ENCODE measurements around the gene CCDC28A.

The CCDC28A gene

GRCh38 chr6:138806889-138807288 is 33.3 kb downstream of the CCDC28A start:
- ChIA-PET POLR2A (no interaction called here), CTCF (interaction anchor here (1.1 kb wide), 2 partner anchors 9 to 10 kb away, joined by 4 read pairs; no protein-coding TSS in a partner anchor)
- TF ChIP-seq SUZ12 (IDR thresholded peaks at IDR 0.05): no peak
- no peak for TF ChIP-seq FOXK2 (IDR thresholded peaks at IDR 0.05)
- DNase-seq (ENCODE audit: extremely low spot score): no peak

GRCh38 chr6:138809677-138810076 is 36.1 kb downstream of the CCDC28A start:
- no peak for TF ChIP-seq ZNF384 (IDR thresholded peaks at IDR 0.05)
- TF ChIP-seq LEF1 (IDR thresholded peaks at IDR 0.05; ENCODE audit: borderline replicate concordance): no peak
- TF ChIP-seq SUZ12 (IDR thresholded peaks at IDR 0.05): no peak
- no peak for TF ChIP-seq PKNOX1 (IDR thresholded peaks at IDR 0.05)
- no peak for TF ChIP-seq BHLHE40 (IDR thresholded peaks at IDR 0.05; ENCODE audit: borderline replicate concordance)
- TF ChIP-seq ELF4 (IDR thresholded peaks at IDR 0.05): no peak
- no peak for TF ChIP-seq HDGF (IDR thresholded peaks at IDR 0.05; ENCODE audit: borderline replicate concordance)
- TF ChIP-seq SP1 (IDR thresholded peaks at IDR 0.05): no peak
- TF ChIP-seq ARNT (IDR thresholded peaks at IDR 0.05): no peak
- no peak for TF ChIP-seq FOXM1 (IDR thresholded peaks at IDR 0.05; ENCODE audit: borderline replicate concordance)
- TF ChIP-seq FOXK2 (IDR thresholded peaks at IDR 0.05): no peak
- no peak for TF ChIP-seq NFRKB (IDR thresholded peaks at IDR 0.05)
- TF ChIP-seq CTBP1 (IDR thresholded peaks at IDR 0.05; ENCODE audit: borderline replicate concordance): no peak
- no peak for TF ChIP-seq TARDBP (IDR thresholded peaks at IDR 0.05)
- no peak for TF ChIP-seq FOXA1 (IDR thresholded peaks at IDR 0.05)
- no peak for TF ChIP-seq L3MBTL2 (conservative IDR thresholded peaks at IDR 0.05)
- CTCF ChIA-PET: interaction anchor here (0.5 kb wide), 1 partner anchor 75 kb away, joined by 3 read pairs; no protein-coding TSS in a partner anchor
- POLR2A ChIA-PET: no interaction called here
- no peak for DNase-seq (ENCODE audit: extremely low spot score)

GRCh38 chr6:138811866-138812265 is 38.3 kb downstream of the CCDC28A start:
- TF ChIP-seq FOXM1 (IDR thresholded peaks at IDR 0.05; ENCODE audit: borderline replicate concordance) (no peak), BHLHE40 (IDR thresholded peaks at IDR 0.05; ENCODE audit: borderline replicate concordance) (no peak), HDGF (IDR thresholded peaks at IDR 0.05; ENCODE audit: borderline replicate concordance) (no peak), CTBP1 (IDR thresholded peaks at IDR 0.05; ENCODE audit: borderline replicate concordance) (no peak), ELF4 (IDR thresholded peaks at IDR 0.05) (no peak), L3MBTL2 (conservative IDR thresholded peaks at IDR 0.05) (no peak), PKNOX1 (IDR thresholded peaks at IDR 0.05) (no peak), NFRKB (IDR thresholded peaks at IDR 0.05) (no peak), SP1 (IDR thresholded peaks at IDR 0.05) (no peak), ARNT (IDR thresholded peaks at IDR 0.05) (no peak), TARDBP (IDR thresholded peaks at IDR 0.05) (no peak), LEF1 (IDR thresholded peaks at IDR 0.05; ENCODE audit: borderline replicate concordance) (no peak), FOXK2 (IDR thresholded peaks at IDR 0.05) (no peak), FOXA1 (IDR thresholded peaks at IDR 0.05) (no peak), SUZ12 (IDR thresholded peaks at IDR 0.05) (no peak), ZNF384 (IDR thresholded peaks at IDR 0.05) (no peak)
- CTCF ChIA-PET: no interaction called here
- DNase-seq (ENCODE audit: extremely low spot score): no peak
- POLR2A ChIA-PET: interaction anchor here (1.1 kb wide), 1 partner anchor 38 kb away, joined by 3 read pairs; the partner anchor contains the start of gene CCDC28A

- TF ChIP-seq LEF1 (IDR thresholded peaks at IDR 0.05; ENCODE audit: borderline replicate concordance): no peak
- no peak for TF ChIP-seq FOXA1 (IDR thresholded peaks at IDR 0.05)
- TF ChIP-seq SP1 (IDR thresholded peaks at IDR 0.05): no peak
- TF ChIP-seq FOXK2 (IDR thresholded peaks at IDR 0.05): no peak
- no peak for TF ChIP-seq ELF4 (IDR thresholded peaks at IDR 0.05)
- TF ChIP-seq ZNF384 (IDR thresholded peaks at IDR 0.05): peak; percentile 68
- TF ChIP-seq PKNOX1 (IDR thresholded peaks at IDR 0.05): peak; percentile 80
- TF ChIP-seq FOXM1 (IDR thresholded peaks at IDR 0.05; ENCODE audit: borderline replicate concordance): no peak
- TF ChIP-seq BHLHE40 (IDR thresholded peaks at IDR 0.05; ENCODE audit: borderline replicate concordance): no peak
- TF ChIP-seq SUZ12 (IDR thresholded peaks at IDR 0.05): no peak
- no peak for TF ChIP-seq CTBP1 (IDR thresholded peaks at IDR 0.05; ENCODE audit: borderline replicate concordance)
- DNase-seq (ENCODE audit: extremely low spot score): no peak
- CTCF ChIA-PET: interaction anchor here (1.3 kb wide), 1 partner anchor 550 kb away, joined by 6 read pairs; no protein-coding TSS in a partner anchor
- POLR2A ChIA-PET: no interaction called here
Observed at GRCh38 chr6:138814179-138814834, 40.7 kb downstream of the CCDC28A start.

GRCh38 chr6:138815221-138815620 is 41.7 kb downstream of the CCDC28A start:
- DNase-seq (ENCODE audit: extremely low spot score): no peak
- ChIA-PET POLR2A (interaction anchor here (1.0 kb wide), 1 partner anchor 42 kb away, joined by 3 read pairs; no protein-coding TSS in a partner anchor), CTCF (interaction anchor here (1.1 to 1.3 kb wide), 2 partner anchors 435 to 549 kb away, joined by 3 to 6 read pairs; no protein-coding TSS in a partner anchor)
- TF ChIP-seq NFRKB (IDR thresholded peaks at IDR 0.05) (no peak), FOXA1 (IDR thresholded peaks at IDR 0.05) (no peak), TARDBP (IDR thresholded peaks at IDR 0.05) (no peak), ARNT (IDR thresholded peaks at IDR 0.05) (no peak), ZNF384 (IDR thresholded peaks at IDR 0.05) (no peak), LEF1 (IDR thresholded peaks at IDR 0.05; ENCODE audit: borderline replicate concordance) (no peak), CTBP1 (IDR thresholded peaks at IDR 0.05; ENCODE audit: borderline replicate concordance) (no peak), BHLHE40 (IDR thresholded peaks at IDR 0.05; ENCODE audit: borderline replicate concordance) (no peak), FOXK2 (IDR thresholded peaks at IDR 0.05) (no peak)
